HG02885 (cell line): ENCODE results near the gene VPS54.
"Not testable (repeated sequence)": the region's sequence is repeated elsewhere in the genome, so short reads cannot be mapped to it uniquely, and the experiment has no call there.

Experiments used
- ATAC-seq: cut with Tn5 transposase; IDR thresholded peaks from one replicate; pipeline ENCODE4 v1.9.1; 2021; ENCODE audit warnings: mild to moderate bottlenecking; ENCODE audit not compliant: unreplicated experiment, poor library complexity

The VPS54 gene

GRCh38 chr2:63932104-63932503 lies 87.1 kb downstream of the VPS54 start:
- ATAC-seq: not testable (repeated sequence)

GRCh38 chr2:63926815-63927214 lies 92.4 kb downstream of the VPS54 start:
- no peak for ATAC-seq

GRCh38 chr2:63914311-63914710 lies 104.9 kb downstream of the VPS54 start:
- no peak for ATAC-seq

- ATAC-seq: no peak
Measured at GRCh38 chr2:63903003-63903402, 116.2 kb downstream of the VPS54 start.

GRCh38 chr2:63902149-63902548 lies 117.1 kb downstream of the VPS54 start:
- ATAC-seq: no peak

- ATAC-seq: no peak
Measured at GRCh38 chr2:63899639-63900038, 119.6 kb downstream of the VPS54 start.

GRCh38 chr2:63898839-63899238 lies 120.4 kb downstream of the VPS54 start:
- no peak for ATAC-seq

- ATAC-seq: no peak
Measured at GRCh38 chr2:63894167-63894566, 125.1 kb downstream of the VPS54 start.

- no peak for ATAC-seq
Measured at GRCh38 chr2:63893163-63893562, 126.1 kb downstream of the VPS54 start.

GRCh38 chr2:63891488-63892030 lies 127.7 kb downstream of the VPS54 start:
- no peak for ATAC-seq

GRCh38 chr2:63890678-63891077 lies 128.6 kb downstream of the VPS54 start:
- ATAC-seq: no peak

GRCh38 chr2:63888490-63889402 lies 130.5 kb downstream of the VPS54 start:
- peak; percentile 74 for ATAC-seq

GRCh38 chr2:63888053-63888452 lies 131.2 kb downstream of the VPS54 start:
- no peak for ATAC-seq

GRCh38 chr2:63886445-63886844 lies 132.8 kb downstream of the VPS54 start:
- ATAC-seq: no peak

GRCh38 chr2:63882395-63883105 lies 136.7 kb downstream of the VPS54 start:
- ATAC-seq: no peak

- ATAC-seq: no peak
Measured at GRCh38 chr2:63881205-63881604, 138.0 kb downstream of the VPS54 start.

GRCh38 chr2:63880625-63881024 lies 138.6 kb downstream of the VPS54 start:
- no peak for ATAC-seq

GRCh38 chr2:63879876-63880433 lies 139.3 kb downstream of the VPS54 start:
- ATAC-seq: no peak

- ATAC-seq: no peak
Measured at GRCh38 chr2:63878486-63878885, 140.7 kb downstream of the VPS54 start.

- no peak for ATAC-seq
Measured at GRCh38 chr2:63876311-63876710, 142.9 kb downstream of the VPS54 start.
